Activated CD4-positive, alpha-beta T cell treated with anti-CD3 and anti-CD28 coated beads, Interleukin-2, amount 10 ng/mL, durations not matched to agents 24 days and 14 days (primary cell): ENCODE results near the gene CYP27A1. TPM values are rescaled to one million over a fixed set of nuclear protein-coding genes. Genes with fewer than 3 reads are reported as not detected.
"Not testable (repeated sequence)": the region's sequence is repeated elsewhere in the genome, so short reads cannot be mapped to it uniquely, and the experiment has no call there.

Experiments used
- DNase-seq: peaks from one replicate; pipeline ENCODE4 v3.0.0; 2022
- H3K27ac Mint-ChIP-seq: one replicate; pipeline ENCODE4 v1.8.0; 2022; ENCODE audit warnings: mild to moderate bottlenecking, mixed read lengths
- H3K27me3 Mint-ChIP-seq: one replicate; pipeline ENCODE4 v1.8.0; 2022; ENCODE audit warnings: mixed read lengths
- H3K36me3 Mint-ChIP-seq: one replicate; pipeline ENCODE4 v1.8.0; 2022; ENCODE audit warnings: low read depth, mild to moderate bottlenecking, mixed read lengths
- H3K4me1 Mint-ChIP-seq: one replicate; pipeline ENCODE4 v1.8.0; 2021; ENCODE audit warnings: mixed read lengths
- H3K4me3 Mint-ChIP-seq: one replicate; pipeline ENCODE4 v1.8.0; 2022; ENCODE audit warnings: mild to moderate bottlenecking, moderate library complexity, mixed read lengths
- H3K9me3 Mint-ChIP-seq: one replicate; pipeline ENCODE4 v1.8.0; 2021; ENCODE audit warnings: mixed read lengths
- intact Hi-C: fragments of 100-400 bp; cut with micrococcal nuclease; formaldehyde crosslinking; loops from one replicate; pipeline ENCODE4 v1.15.1; 2023
- total RNA-seq: library from RNA; stranded (reverse); gene quantifications from 2 replicates; pipeline ENCODE4 v1.2.3, GENCODE V29; 2022

Gene CYP27A1
- total RNA-seq, 1 donor from 2014 or later, result 0.09 TPM

- Mint-ChIP-seq H3K36me3 (peaks cover 38% of the 10 kb centered on the region), H3K27ac (no peak overlapping the region), H3K4me3 (no peak overlapping the region), H3K4me1 (no peaks in the 10 kb centered on the region), H3K27me3 (no peaks in the 10 kb centered on the region), H3K9me3 (no peaks in the 10 kb centered on the region)
- intact Hi-C loops, result no loop called here
- DNase-seq, result no peak
These were observed 27.7 kb upstream of the CYP27A1 start for GRCh38 chr2:218754201-218754600.

- DNase-seq, result no peak
- peaks cover 34% of the 10 kb centered on the region for H3K36me3 Mint-ChIP-seq
- no peaks in the 10 kb centered on the region for H3K4me1 Mint-ChIP-seq
- no peaks in the 10 kb centered on the region for H3K27me3 Mint-ChIP-seq
- no peak overlapping the region for H3K27ac Mint-ChIP-seq
- no peak overlapping the region for H3K4me3 Mint-ChIP-seq
- H3K9me3 Mint-ChIP-seq, result no peaks in the 10 kb centered on the region
- intact Hi-C loops, result no loop called here
These were observed 27.2 kb upstream of the CYP27A1 start for GRCh38 chr2:218754781-218755180.

- Mint-ChIP-seq H3K36me3 (peaks cover 32% of the 10 kb centered on the region), H3K27me3 (no peaks in the 10 kb centered on the region), H3K27ac (no peak overlapping the region), H3K4me1 (no peaks in the 10 kb centered on the region), H3K9me3 (no peaks in the 10 kb centered on the region), H3K4me3 (no peak overlapping the region)
- intact Hi-C loops, result no loop called here
- DNase-seq, result no peak
These were observed 26.8 kb upstream of the CYP27A1 start for GRCh38 chr2:218755198-218755566.

GRCh38 chr2:218755567-218756404 lies 26.2 kb upstream of the CYP27A1 start:
- no peak overlapping the region for H3K4me3 Mint-ChIP-seq
- H3K4me1 Mint-ChIP-seq, result no peaks in the 10 kb centered on the region
- H3K9me3 Mint-ChIP-seq, result no peaks in the 10 kb centered on the region
- H3K27me3 Mint-ChIP-seq, result no peaks in the 10 kb centered on the region
- intact Hi-C loops, result no loop called here
- H3K27ac Mint-ChIP-seq, result no peak overlapping the region
- peaks cover 26% of the 10 kb centered on the region for H3K36me3 Mint-ChIP-seq
- no peak for DNase-seq

GRCh38 chr2:218756599-218757377 lies 25.2 kb upstream of the CYP27A1 start:
- intact Hi-C loops, result no loop called here
- no peak for DNase-seq
- peaks cover 21% of the 10 kb centered on the region for H3K36me3 Mint-ChIP-seq
- H3K9me3 Mint-ChIP-seq, result no peaks in the 10 kb centered on the region
- H3K4me3 Mint-ChIP-seq, result no peak overlapping the region
- no peak overlapping the region for H3K27ac Mint-ChIP-seq
- no peaks in the 10 kb centered on the region for H3K4me1 Mint-ChIP-seq
- H3K27me3 Mint-ChIP-seq, result no peaks in the 10 kb centered on the region

GRCh38 chr2:218761795-218762194 lies 20.2 kb upstream of the CYP27A1 start:
- no peaks in the 10 kb centered on the region for H3K4me1 Mint-ChIP-seq
- intact Hi-C loops, result no loop called here
- no peak overlapping the region for H3K4me3 Mint-ChIP-seq
- peaks cover 1% of the 10 kb centered on the region for H3K27me3 Mint-ChIP-seq
- no peaks in the 10 kb centered on the region for H3K9me3 Mint-ChIP-seq
- no peaks in the 10 kb centered on the region for H3K36me3 Mint-ChIP-seq
- no peak overlapping the region for H3K27ac Mint-ChIP-seq
- no peak for DNase-seq

- peaks cover 10% of the 10 kb centered on the region for H3K27me3 Mint-ChIP-seq
- not testable (repeated sequence) for DNase-seq
These were observed 9.2 kb upstream of the CYP27A1 start for GRCh38 chr2:218772759-218773158.

GRCh38 chr2:218773881-218774280 lies 8.1 kb upstream of the CYP27A1 start:
- H3K4me3 Mint-ChIP-seq, result no peak overlapping the region
- no peak for DNase-seq
- peaks cover 12% of the 10 kb centered on the region for H3K27me3 Mint-ChIP-seq
- H3K36me3 Mint-ChIP-seq, result peaks cover 3% of the 10 kb centered on the region
- intact Hi-C loops, result no loop called here
- H3K27ac Mint-ChIP-seq, result no peak overlapping the region
- no peaks in the 10 kb centered on the region for H3K4me1 Mint-ChIP-seq
- H3K9me3 Mint-ChIP-seq, result peaks cover 12% of the 10 kb centered on the region

More at GRCh38 chr2:218772759-218773158, 9.2 kb upstream of the CYP27A1 start:
- H3K4me3 Mint-ChIP-seq, H3K36me3 Mint-ChIP-seq, H3K4me1 Mint-ChIP-seq, H3K27ac Mint-ChIP-seq, H3K9me3 Mint-ChIP-seq, intact Hi-C loops: not testable (repeated sequence)

- Mint-ChIP-seq H3K4me3 (no peak overlapping the region), H3K27me3 (peaks cover 24% of the 10 kb centered on the region), H3K4me1 (peaks cover 7% of the 10 kb centered on the region), H3K9me3 (peaks cover 12% of the 10 kb centered on the region), H3K27ac (no peak overlapping the region), H3K36me3 (peaks cover 5% of the 10 kb centered on the region)
- intact Hi-C loops, result no loop called here
- no peak for DNase-seq
These were observed 5.5 kb upstream of the CYP27A1 start for GRCh38 chr2:218776488-218776887.

GRCh38 chr2:218777276-218777990 lies 4.5 kb upstream of the CYP27A1 start:
- peaks cover 12% of the 10 kb centered on the region for H3K9me3 Mint-ChIP-seq
- DNase-seq, result no peak
- peaks cover 29% of the 10 kb centered on the region for H3K27me3 Mint-ChIP-seq
- no peak overlapping the region for H3K4me3 Mint-ChIP-seq
- H3K4me1 Mint-ChIP-seq, result peaks cover 7% of the 10 kb centered on the region
- intact Hi-C loops, result no loop called here
- peaks cover 5% of the 10 kb centered on the region for H3K36me3 Mint-ChIP-seq
- H3K27ac Mint-ChIP-seq, result no peak overlapping the region

- peaks cover 12% of the 10 kb centered on the region for H3K9me3 Mint-ChIP-seq
- no peak overlapping the region for H3K4me3 Mint-ChIP-seq
- H3K27me3 Mint-ChIP-seq, result peaks cover 49% of the 10 kb centered on the region
- peaks cover 7% of the 10 kb centered on the region for H3K4me1 Mint-ChIP-seq
- H3K36me3 Mint-ChIP-seq, result peaks cover 5% of the 10 kb centered on the region
- intact Hi-C loops, result no loop called here
- DNase-seq, result no peak
- H3K27ac Mint-ChIP-seq, result no peak overlapping the region
These were observed 1.9 kb upstream of the CYP27A1 start for GRCh38 chr2:218780046-218780445.

GRCh38 chr2:218780851-218781690 lies 876 bp upstream of the CYP27A1 start:
- H3K27me3 Mint-ChIP-seq, result peaks cover 58% of the 10 kb centered on the region
- peaks cover 10% of the 10 kb centered on the region for H3K9me3 Mint-ChIP-seq
- H3K4me1 Mint-ChIP-seq, result peaks cover 7% of the 10 kb centered on the region
- H3K36me3 Mint-ChIP-seq, result peaks cover 4% of the 10 kb centered on the region
- H3K4me3 Mint-ChIP-seq, result no peak overlapping the region
- intact Hi-C loops, result no loop called here
- H3K27ac Mint-ChIP-seq, result no peak overlapping the region
- no peak for DNase-seq

- Mint-ChIP-seq H3K4me3 (no peak overlapping the region), H3K36me3 (peaks cover 2% of the 10 kb centered on the region), H3K27ac (no peak overlapping the region), H3K27me3 (peaks cover 62% of the 10 kb centered on the region), H3K9me3 (peaks cover 3% of the 10 kb centered on the region), H3K4me1 (peaks cover 7% of the 10 kb centered on the region)
- no peak for DNase-seq
- intact Hi-C loops, result no loop called here
These were observed 539 bp downstream of the CYP27A1 start for GRCh38 chr2:218782528-218782844.
